Nephron progenitor cell (in vitro differentiated cells): ENCODE data around the gene USP7.

Experiments used
- DNase-seq: peaks from one replicate; pipeline ENCODE4 v3.0.0; 2021
- H3K27ac Mint-ChIP-seq: 2 replicates; pipeline ENCODE4 v1.8.0; 2021; ENCODE audit warnings: mild to moderate bottlenecking, moderate library complexity, mixed read lengths
- H3K27me3 Mint-ChIP-seq: 2 replicates; pipeline ENCODE4 v1.8.0; 2021; ENCODE audit warnings: mild to moderate bottlenecking, low read depth, mixed read lengths; ENCODE audit not compliant: poor library complexity
- H3K36me3 Mint-ChIP-seq: 2 replicates; pipeline ENCODE4 v1.8.0; 2021; ENCODE audit warnings: low read depth, mixed read lengths
- H3K4me1 Mint-ChIP-seq: 2 replicates; pipeline ENCODE4 v1.8.0; 2021; ENCODE audit warnings: mixed read lengths
- H3K4me3 Mint-ChIP-seq: 2 replicates; pipeline ENCODE4 v1.8.0; 2021; ENCODE audit warnings: mild to moderate bottlenecking, moderate library complexity, mixed read lengths
- H3K9me3 Mint-ChIP-seq: 2 replicates; pipeline ENCODE4 v1.8.0; 2021; ENCODE audit warnings: mild to moderate bottlenecking, moderate library complexity, mixed read lengths
- CTCF ChIP-seq: fragments of 200-600 bp; sonication (generic); IDR thresholded peaks from 2 replicates; pipeline ENCODE4 v1.5.0; 2021; ENCODE audit warnings: antibody characterized with exemption

USP7 gene

GRCh38 chr16:8937803-8938202 lies 25.9 kb downstream of the USP7 start:
- no peaks in the 10 kb centered on the region for H3K27me3 Mint-ChIP-seq
- no peak for TF ChIP-seq CTCF
- no peaks in the 10 kb centered on the region for H3K9me3 Mint-ChIP-seq
- H3K4me1 Mint-ChIP-seq = peaks cover 29% of the 10 kb centered on the region
- H3K27ac Mint-ChIP-seq = no peak overlapping the region
- DNase-seq = no peak
- no peak overlapping the region for H3K4me3 Mint-ChIP-seq
- peaks cover 5% of the 10 kb centered on the region for H3K36me3 Mint-ChIP-seq

GRCh38 chr16:8936421-8936820 lies 27.3 kb downstream of the USP7 start:
- TF ChIP-seq CTCF = peak; percentile 44
- Mint-ChIP-seq H3K27me3 (no peaks in the 10 kb centered on the region), H3K36me3 (peaks cover 10% of the 10 kb centered on the region), H3K4me3 (no peak overlapping the region), H3K9me3 (no peaks in the 10 kb centered on the region), H3K27ac (no peak overlapping the region), H3K4me1 (peaks cover 28% of the 10 kb centered on the region)
- peak; percentile 41 for DNase-seq

GRCh38 chr16:8935989-8936388 lies 27.7 kb downstream of the USP7 start:
- no peak for TF ChIP-seq CTCF
- DNase-seq = no peak
- no peaks in the 10 kb centered on the region for H3K27me3 Mint-ChIP-seq
- H3K4me3 Mint-ChIP-seq = no peak overlapping the region
- peaks cover 5% of the 10 kb centered on the region for H3K36me3 Mint-ChIP-seq
- peaks cover 28% of the 10 kb centered on the region for H3K4me1 Mint-ChIP-seq
- H3K9me3 Mint-ChIP-seq = no peaks in the 10 kb centered on the region
- H3K27ac Mint-ChIP-seq = no peak overlapping the region

GRCh38 chr16:8934601-8935000 lies 29.1 kb downstream of the USP7 start:
- Mint-ChIP-seq H3K36me3 (peaks cover 11% of the 10 kb centered on the region), H3K4me3 (no peak overlapping the region), H3K4me1 (peaks cover 32% of the 10 kb centered on the region), H3K9me3 (no peaks in the 10 kb centered on the region), H3K27ac (no peak overlapping the region), H3K27me3 (no peaks in the 10 kb centered on the region)
- DNase-seq = no peak
- TF ChIP-seq CTCF = no peak

- peaks cover 38% of the 10 kb centered on the region for H3K36me3 Mint-ChIP-seq
- H3K9me3 Mint-ChIP-seq = no peaks in the 10 kb centered on the region
- no peak for TF ChIP-seq CTCF
- no peak overlapping the region for H3K4me3 Mint-ChIP-seq
- peaks cover 49% of the 10 kb centered on the region for H3K4me1 Mint-ChIP-seq
- DNase-seq = peak; percentile 80
- H3K27ac Mint-ChIP-seq = no peak overlapping the region
- no peaks in the 10 kb centered on the region for H3K27me3 Mint-ChIP-seq
Measured at GRCh38 chr16:8931859-8932258, 31.8 kb downstream of the USP7 start.

GRCh38 chr16:8929086-8929748 lies 34.5 kb downstream of the USP7 start:
- Mint-ChIP-seq H3K4me1 (peaks cover 34% of the 10 kb centered on the region), H3K9me3 (no peaks in the 10 kb centered on the region), H3K27ac (peak overlapping the region; percentile 91), H3K4me3 (peak overlapping the region; percentile 10), H3K36me3 (peaks cover 55% of the 10 kb centered on the region), H3K27me3 (no peaks in the 10 kb centered on the region)
- no peak for TF ChIP-seq CTCF
- peak; percentile 42 for DNase-seq
